HepG2 (cell line): ENCODE measurements around the gene CAPZB. TPM values are rescaled to one million over a fixed set of nuclear protein-coding genes. Genes with fewer than 3 reads are reported as not detected.

ENCODE experiments used
- AHR ChIP-seq: IDR thresholded peaks from 2 replicates; pipeline ENCODE4 v1.6.1; 2018; ENCODE audit warnings: missing genetic modification reagents, missing compliant biosample characterization
- ATF1 ChIP-seq: IDR thresholded peaks from 2 replicates; pipeline ENCODE4 v1.6.1; 2016; ENCODE audit warnings: mild to moderate bottlenecking, control low read depth
- BCL3 ChIP-seq: sonication (generic); formaldehyde crosslinking; IDR thresholded peaks from 2 replicates; pipeline ENCODE4 v1.5.1; 2020; ENCODE audit warnings: mild to moderate bottlenecking, missing genetic modification reagents, moderate library complexity
- GPBP1L1 ChIP-seq: sonication (generic); formaldehyde crosslinking; IDR thresholded peaks from 2 replicates; pipeline ENCODE4 v1.5.0; 2020; ENCODE audit warnings: mild to moderate bottlenecking, missing genetic modification reagents
- GZF1 ChIP-seq: sonication (generic); formaldehyde crosslinking; IDR thresholded peaks from 2 replicates; pipeline ENCODE4 v1.5.1; 2020; ENCODE audit warnings: mild to moderate bottlenecking, missing genetic modification reagents
- ISX ChIP-seq: sonication (generic); formaldehyde crosslinking; conservative IDR thresholded peaks from 2 replicates; pipeline ENCODE4 v1.5.0; 2020; ENCODE audit warnings: missing genetic modification reagents
- KDM3A ChIP-seq: IDR thresholded peaks from 2 replicates; pipeline ENCODE4 v1.6.1; 2018; ENCODE audit warnings: low read depth, missing compliant biosample characterization
- MEF2D ChIP-seq: sonication (generic); formaldehyde crosslinking; IDR thresholded peaks from 2 replicates; pipeline ENCODE4 v1.5.1; 2020; ENCODE audit warnings: mild to moderate bottlenecking, missing genetic modification reagents
- MLXIP ChIP-seq: sonication (generic); formaldehyde crosslinking; IDR thresholded peaks from 2 replicates; pipeline ENCODE4 v1.9.0; 2021; ENCODE audit warnings: missing genetic modification reagents, borderline replicate concordance
- NONO ChIP-seq, 2 experiments: fragments of 450-650 bp in 1 of 2; sonication (generic) in 1 of 2; formaldehyde crosslinking in 1 of 2; IDR thresholded peaks in 1 of 2; conservative IDR thresholded peaks in 1 of 2; 2 replicates each; pipeline versions ENCODE4 v1.6.1 to v1.8.0; 2017 to 2022; ENCODE audit warnings: mild to moderate bottlenecking in 1 of 2, missing genetic modification reagents in 1 of 2, moderate library complexity in 1 of 2
- RFX3 ChIP-seq: IDR thresholded peaks from 2 replicates; pipeline ENCODE4 v1.6.1; 2016; ENCODE audit warnings: missing biosample characterization, missing genetic modification reagents
- SRF ChIP-seq: IDR thresholded peaks from 2 replicates; pipeline ENCODE4 v1.6.1; 2011; ENCODE audit warnings: mild to moderate bottlenecking, low read depth, low read length, moderate library complexity
- TBX3 ChIP-seq: fragments of 450-650 bp; IDR thresholded peaks from 2 replicates; pipeline ENCODE4 v1.6.1; 2017; ENCODE audit warnings: antibody characterized with exemption, mild to moderate bottlenecking, inconsistent platforms, borderline replicate concordance
- ZBTB14 ChIP-seq: sonication (generic); formaldehyde crosslinking; IDR thresholded peaks from 2 replicates; pipeline ENCODE4 v1.4.0; 2020; ENCODE audit warnings: missing genetic modification reagents
- ZBTB33 ChIP-seq: sonication (generic); formaldehyde crosslinking; IDR thresholded peaks from 2 replicates; pipeline ENCODE4 v1.4.0; 2020; ENCODE audit warnings: missing genetic modification reagents
- ZFP41 ChIP-seq: sonication (generic); formaldehyde crosslinking; IDR thresholded peaks from 2 replicates; pipeline ENCODE4 v1.4.0; 2020; ENCODE audit warnings: mild to moderate bottlenecking, missing genetic modification reagents, borderline replicate concordance
- ZFP90 ChIP-seq: sonication (generic); formaldehyde crosslinking; IDR thresholded peaks from 2 replicates; pipeline ENCODE4 v1.8.0; 2022; ENCODE audit warnings: missing genetic modification reagents, mild to moderate bottlenecking, inconsistent platforms, borderline replicate concordance
- ZNF224 ChIP-seq: sonication (generic); formaldehyde crosslinking; IDR thresholded peaks from 2 replicates; pipeline ENCODE4 v1.5.0; 2020; ENCODE audit warnings: mild to moderate bottlenecking, missing genetic modification reagents
- ZNF282 ChIP-seq: fragments of 450-650 bp; IDR thresholded peaks from 2 replicates; pipeline ENCODE4 v1.6.1; 2018; ENCODE audit not compliant: partially characterized antibody
- ZNF569 ChIP-seq: sonication (generic); formaldehyde crosslinking; IDR thresholded peaks from 2 replicates; pipeline ENCODE4 v1.5.0; 2020; ENCODE audit warnings: mild to moderate bottlenecking, missing genetic modification reagents, moderate library complexity, borderline replicate concordance
- ZNF660 ChIP-seq: sonication (generic); formaldehyde crosslinking; IDR thresholded peaks from 2 replicates; pipeline ENCODE4 v1.5.1; 2020; ENCODE audit warnings: mild to moderate bottlenecking, low read depth, missing genetic modification reagents, borderline replicate concordance
- ZNF75D ChIP-seq: sonication (generic); formaldehyde crosslinking; IDR thresholded peaks from 2 replicates; pipeline ENCODE4 v1.8.1; 2023; ENCODE audit warnings: missing genetic modification reagents, mild to moderate bottlenecking, borderline replicate concordance
- polyA plus RNA-seq, 8 experiments: library from polyadenylated mRNA; depleted of rRNA in 3 of 8; stranded (reverse) in 7 of 8; unstranded in 1 of 8; fragments of >200 nt; fragmentation: Illumina TruSeq in 4 of 8; extraction: Trizol in 4 of 8; gene quantifications; 2 replicates each; pipeline versions ENCODE4 v1.2.1 to v1.2.3, GENCODE V29; 2011 to 2016; ENCODE audit warnings: low read depth in 4 of 8, missing spikeins in 1 of 8, mixed read lengths in 1 of 8; ENCODE audit not compliant: insufficient read depth in 1 of 8
- total RNA-seq, 5 experiments: library from RNA; depleted of rRNA; stranded (reverse); fragments of >200 nt; fragmentation: Illumina TruSeq; extraction: Trizol; gene quantifications; 2 replicates each; pipeline ENCODE4 v1.2.3, GENCODE V29; 2016; ENCODE audit warnings: low read depth in 1 of 5

Gene CAPZB
- total and polyA plus RNA-seq, 2 of the 13 experiments (the other 11 are each of a cell fraction or from before 2014, with no cell fraction given) = 58.9 to 76.9 TPM

GRCh38 chr1:19425646-19426239, 59.6 kb downstream of the CAPZB start (continued):
- no peak for TF ChIP-seq GZF1 (CRISPR knock-in tag)
- TF ChIP-seq ZNF224 = no peak
- no peak for TF ChIP-seq MEF2D (CRISPR knock-in tag)
- TF ChIP-seq ZFP41 (CRISPR knock-in tag) = no peak
- TF ChIP-seq BCL3 (CRISPR knock-in tag) = no peak
- TF ChIP-seq TBX3 = no peak
- TF ChIP-seq GPBP1L1 = no peak
- TF ChIP-seq ZBTB14 (CRISPR knock-in tag) = no peak
- no peak for TF ChIP-seq ATF1 (CRISPR knock-in tag)
- no peak for TF ChIP-seq ZNF282
- TF ChIP-seq ZNF569 (CRISPR knock-in tag) = no peak
- no peak for TF ChIP-seq NONO (IDR thresholded peaks at IDR 0.05)
- TF ChIP-seq NONO (CRISPR knock-in tag; conservative IDR thresholded peaks at IDR 0.05) = no peak
- TF ChIP-seq ZFP90 (CRISPR knock-in tag) = no peak
- no peak for TF ChIP-seq MLXIP (CRISPR knock-in tag)
- no peak for TF ChIP-seq ZNF660 (CRISPR knock-in tag)
- TF ChIP-seq AHR = no peak
- no peak for TF ChIP-seq KDM3A (CRISPR knock-in tag)
- TF ChIP-seq ZNF75D (CRISPR knock-in tag) = no peak
- TF ChIP-seq ZBTB33 (CRISPR knock-in tag) = no peak
- TF ChIP-seq ISX (CRISPR knock-in tag) = no peak
- no peak; the same call in 1 of the 2 replicates for TF ChIP-seq SRF
- no peak for TF ChIP-seq RFX3 (CRISPR knock-in tag)
